Neuronal stem cell (in vitro differentiated cells): ENCODE data around the gene ABCF1.

Source experiments
- DNase-seq: peaks from one replicate; pipeline ENCODE4 v3.0.0-alpha.2; 2013; ENCODE audit warnings: low spot score
- H2AFZ ChIP-seq: one replicate; pipeline ENCODE4 v1.6.1; 2013; ENCODE audit warnings: mild to moderate bottlenecking, low read length, inconsistent platforms
- H2AK5ac ChIP-seq: 2 replicates; pipeline ENCODE4 v1.6.1; 2013; ENCODE audit warnings: low read depth, mild to moderate bottlenecking, inconsistent platforms, low read length, moderate library complexity, mixed read lengths
- H2BK120ac ChIP-seq: 2 replicates; pipeline ENCODE4 v1.6.1; 2013; ENCODE audit warnings: low read depth, mild to moderate bottlenecking, inconsistent platforms, low read length, moderate library complexity, mixed read lengths
- H2BK12ac ChIP-seq: one replicate; pipeline ENCODE4 v1.6.1; 2013; ENCODE audit warnings: low read length, inconsistent platforms
- H2BK15ac ChIP-seq: 2 replicates; pipeline ENCODE4 v1.6.1; 2013; ENCODE audit warnings: mild to moderate bottlenecking, low read length, inconsistent platforms, mixed read lengths
- H2BK5ac ChIP-seq: one replicate; pipeline ENCODE4 v1.6.1; 2013; ENCODE audit warnings: inconsistent platforms, mild to moderate bottlenecking, low read length, moderate library complexity
- H3K14ac ChIP-seq: one replicate; pipeline ENCODE4 v1.6.1; 2013; ENCODE audit warnings: low read length, inconsistent platforms
- H3K18ac ChIP-seq: 2 replicates; pipeline ENCODE4 v1.6.1; 2013; ENCODE audit warnings: low read length, inconsistent platforms
- H3K23ac ChIP-seq: 2 replicates; pipeline ENCODE4 v1.6.1; 2013; ENCODE audit warnings: low read depth, mild to moderate bottlenecking, mixed read lengths, low read length, inconsistent platforms; ENCODE audit not compliant: poor library complexity
- H3K27ac ChIP-seq: replicated peaks from 3 replicates; pipeline ENCODE4 v1.5.1; 2013; ENCODE audit warnings: low read length, inconsistent platforms
- H3K27me3 ChIP-seq, 3 experiments: 2 replicates each; pipeline ENCODE4 v1.6.1; 2013; ENCODE audit warnings: low read length in 3 of 3, mild to moderate bottlenecking in 2 of 3, inconsistent platforms in 1 of 3, low read depth in 1 of 3, mixed read lengths in 1 of 3, moderate library complexity in 1 of 3; ENCODE audit not compliant: control insufficient read depth in 3 of 3, insufficient read depth in 3 of 3
- H3K36me3 ChIP-seq, 2 donors: replicated peaks in 1 of 2; 2 replicates each; pipeline ENCODE4 v1.6.1; 2013; ENCODE audit warnings: low read length in 2 of 2; ENCODE audit not compliant: control insufficient read depth in 2 of 2, insufficient read depth in 2 of 2
- H3K4ac ChIP-seq: 2 replicates; pipeline ENCODE4 v1.6.1; 2013; ENCODE audit warnings: inconsistent platforms, mild to moderate bottlenecking, low read length, moderate library complexity
- H3K4me1 ChIP-seq, 2 donors: 1 replicate in 1 of 2; 2 replicates in 1 of 2; pipeline ENCODE4 v1.6.1; 2013; ENCODE audit warnings: low read length in 2 of 2, low read depth in 1 of 2; ENCODE audit not compliant: control insufficient read depth in 2 of 2, insufficient read depth in 1 of 2
- H3K4me2 ChIP-seq: one replicate; pipeline ENCODE4 v1.6.1; 2013; ENCODE audit warnings: mild to moderate bottlenecking, low read length, inconsistent platforms; ENCODE audit not compliant: insufficient read depth, poor library complexity, severe bottlenecking
- H3K4me3 ChIP-seq, 2 donors: 2 replicates each; pipeline ENCODE4 v1.5.1; 2013; ENCODE audit warnings: low read length in 2 of 2, mild to moderate bottlenecking in 2 of 2, inconsistent platforms in 1 of 2, moderate library complexity in 1 of 2
- H3K79me1 ChIP-seq: one replicate; pipeline ENCODE4 v1.6.1; 2013; ENCODE audit warnings: low read depth, mild to moderate bottlenecking, inconsistent platforms, low read length, moderate library complexity
- H3K9ac ChIP-seq: one replicate; pipeline ENCODE4 v1.6.1; 2013; ENCODE audit warnings: mild to moderate bottlenecking, low read depth, low read length, inconsistent platforms; ENCODE audit not compliant: poor library complexity
- H3K9me3 ChIP-seq, 2 donors: replicated peaks in 1 of 2; 2 replicates each; pipeline versions ENCODE3 to v1.6.1; 2013; ENCODE audit warnings: low read length in 2 of 2, mild to moderate bottlenecking in 2 of 2, inconsistent platforms in 1 of 2, low read depth in 1 of 2, mixed read lengths in 1 of 2, moderate library complexity in 1 of 2; ENCODE audit not compliant: control insufficient read depth in 2 of 2, insufficient read depth in 1 of 2
- H4K8ac ChIP-seq: one replicate; pipeline ENCODE4 v1.6.1; 2013; ENCODE audit warnings: low read depth, mild to moderate bottlenecking, inconsistent platforms, low read length, moderate library complexity
- H4K91ac ChIP-seq: one replicate; pipeline ENCODE4 v1.6.1; 2013; ENCODE audit warnings: low read length, low read depth, mild to moderate bottlenecking, inconsistent platforms; ENCODE audit not compliant: poor library complexity
- WGBS, 2 donors: extraction: QIAGEN DNeasy Blood & Tissue Kit; methylation state at CpG; one replicate each; pipeline ENCODE4 v1.1.7; 2013; ENCODE audit warnings: missing lambda C conversion rate in 2 of 2, mixed read lengths in 1 of 2; ENCODE audit not compliant: insufficient read length in 2 of 2, insufficient replicate concordance in 1 of 2; ENCODE audit errors: extremely low coverage in 2 of 2; 5-methylcytosine and 5-hydroxymethylcytosine counted together

ABCF1 gene

DNA sequence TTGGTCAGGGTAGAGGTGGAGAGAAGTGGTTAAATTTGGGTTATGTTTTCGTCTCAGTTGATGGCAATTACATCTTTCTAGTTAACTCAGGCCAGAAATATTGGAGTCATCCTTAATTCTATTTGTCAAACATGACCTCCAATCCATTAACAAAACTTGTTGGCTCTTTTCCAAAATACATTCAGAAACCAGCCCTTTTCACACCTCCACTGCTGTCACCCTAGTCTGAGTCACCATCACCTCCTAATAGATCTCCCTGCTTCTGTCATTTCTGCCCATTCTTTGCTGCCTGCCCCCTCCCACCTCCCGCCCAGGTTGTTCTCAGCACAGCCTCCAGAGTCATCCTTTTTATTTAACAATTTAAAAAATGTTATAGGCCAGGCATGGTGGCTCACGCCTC lies 3.0 kb upstream of the ABCF1 start:
- WGBS, 2 donors = no CpG with 5 or more reads among the region's 3 CpGs
- H2BK120ac ChIP-seq = no peak overlapping the region
- H3K4me3 ChIP-seq = no peak overlapping the region
- no peak overlapping the region for H2BK15ac ChIP-seq
- no peak overlapping the region for H3K18ac ChIP-seq
- H3K36me3 ChIP-seq = peaks cover 0 to 19% of the 10 kb centered on the region in 2 donors
- no peak for DNase-seq
- H2BK12ac ChIP-seq = no peak overlapping the region
- no peaks in the 10 kb centered on the region for H3K9me3 ChIP-seq
- no peak overlapping the region for H2AK5ac ChIP-seq
- no peak overlapping the region for H2AFZ ChIP-seq
- H3K14ac ChIP-seq = no peak overlapping the region
- H3K4ac ChIP-seq = no peak overlapping the region
- H4K8ac ChIP-seq = no peak overlapping the region
- no peak overlapping the region for H3K23ac ChIP-seq
- no peak overlapping the region for H4K91ac ChIP-seq
- no peak overlapping the region for H3K9ac ChIP-seq
- H3K27me3 ChIP-seq = peaks cover 0 to 2% (median 0%) of the 10 kb centered on the region in 3 experiments
- H3K4me2 ChIP-seq = no peak overlapping the region
- H3K4me1 ChIP-seq = peaks cover 5 to 8% of the 10 kb centered on the region in 2 donors
- H2BK5ac ChIP-seq = no peak overlapping the region
- H3K27ac ChIP-seq = no peak overlapping the region
- H3K79me1 ChIP-seq = peaks cover 2% of the 10 kb centered on the region

- H3K4me2 ChIP-seq = no peak overlapping the region
- no peak overlapping the region for H3K27ac ChIP-seq
- no peak for DNase-seq
- H2AK5ac ChIP-seq = no peak overlapping the region
- H3K4ac ChIP-seq = no peak overlapping the region
- H3K27me3 ChIP-seq = peaks cover 0 to 2% (median 0%) of the 10 kb centered on the region in 3 experiments
- WGBS, 2 donors = no CpG with 5 or more reads among the region's 1 CpG
- no peak overlapping the region for H3K18ac ChIP-seq
- H2BK120ac ChIP-seq = no peak overlapping the region
- H2AFZ ChIP-seq = peak overlapping the region; percentile 93
- no peaks in the 10 kb centered on the region for H3K9me3 ChIP-seq
- H4K91ac ChIP-seq = no peak overlapping the region
- no peak overlapping the region for H4K8ac ChIP-seq
- H3K4me3 ChIP-seq = peak overlapping the region in 1 of 2 donors; percentile 63
- H3K14ac ChIP-seq = no peak overlapping the region
- H2BK5ac ChIP-seq = no peak overlapping the region
- H3K36me3 ChIP-seq = peaks cover 3 to 28% of the 10 kb centered on the region in 2 donors
- H3K79me1 ChIP-seq = peaks cover 2% of the 10 kb centered on the region
- no peak overlapping the region for H2BK15ac ChIP-seq
- no peak overlapping the region for H3K9ac ChIP-seq
- H3K4me1 ChIP-seq = peaks cover 5 to 8% of the 10 kb centered on the region in 2 donors
- H3K23ac ChIP-seq = no peak overlapping the region
- no peak overlapping the region for H2BK12ac ChIP-seq
Observed at GRCh38 chr6:30570263-30570662, 979 bp upstream of the ABCF1 start.

DNA sequence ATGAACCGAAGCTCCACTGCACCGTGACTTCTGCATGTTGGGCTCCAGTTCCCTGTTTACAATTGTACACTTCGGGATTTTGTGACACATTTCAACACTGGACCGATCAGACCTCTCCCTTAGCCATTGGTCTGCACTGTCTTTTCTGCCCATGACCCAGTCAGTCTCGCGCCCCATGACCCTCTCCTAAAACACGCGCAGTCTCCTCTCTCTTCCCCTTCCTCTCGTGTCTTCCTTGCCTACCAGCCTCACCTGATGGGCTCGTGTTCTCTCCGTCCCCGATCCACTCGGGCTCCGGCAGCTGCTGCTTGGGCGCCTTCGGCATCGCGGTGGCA lies 535 bp upstream of the ABCF1 start:
- peak overlapping the region; percentile 63 to 76 for H3K4me3 ChIP-seq
- H4K8ac ChIP-seq = no peak overlapping the region
- H3K14ac ChIP-seq = no peak overlapping the region
- H2AK5ac ChIP-seq = no peak overlapping the region
- H2BK15ac ChIP-seq = no peak overlapping the region
- peaks cover 0 to 2% (median 0%) of the 10 kb centered on the region in 3 experiments for H3K27me3 ChIP-seq
- H3K9ac ChIP-seq = peak overlapping the region; percentile 83
- whole genome bisulfite sequencing, 2 donors = no CpG with 5 or more reads among the region's 18 CpGs
- no peaks in the 10 kb centered on the region for H3K9me3 ChIP-seq
- H3K18ac ChIP-seq = no peak overlapping the region
- peak overlapping the region; percentile 99 for H3K23ac ChIP-seq
- no peak overlapping the region for H3K4ac ChIP-seq
- no peak overlapping the region for H3K27ac ChIP-seq
- H3K79me1 ChIP-seq = peaks cover 2% of the 10 kb centered on the region
- H2AFZ ChIP-seq = peak overlapping the region; percentile 93
- H2BK5ac ChIP-seq = no peak overlapping the region
- no peak for DNase-seq
- H3K4me2 ChIP-seq = peak overlapping the region; percentile 85
- H3K4me1 ChIP-seq = peaks cover 5 to 8% of the 10 kb centered on the region in 2 donors
- no peak overlapping the region for H2BK12ac ChIP-seq
- H2BK120ac ChIP-seq = no peak overlapping the region
- peaks cover 3 to 33% of the 10 kb centered on the region in 2 donors for H3K36me3 ChIP-seq
- no peak overlapping the region for H4K91ac ChIP-seq

- no peak overlapping the region for H3K27ac ChIP-seq
- no peak overlapping the region for H3K23ac ChIP-seq
- H2AFZ ChIP-seq = peak overlapping the region; percentile 93
- H3K4me1 ChIP-seq = peaks cover 5 to 8% of the 10 kb centered on the region in 2 donors
- H3K27me3 ChIP-seq = peaks cover 0 to 2% (median 0%) of the 10 kb centered on the region in 3 experiments
- H3K9me3 ChIP-seq = no peaks in the 10 kb centered on the region
- no peak overlapping the region for H3K4ac ChIP-seq
- no peak for DNase-seq
- H3K4me2 ChIP-seq = peak overlapping the region; percentile 93
- peak overlapping the region; percentile 73 for H2BK5ac ChIP-seq
- H2BK12ac ChIP-seq = no peak overlapping the region
- no peak overlapping the region for H2BK15ac ChIP-seq
- no peak overlapping the region for H4K91ac ChIP-seq
- no CpG with 5 or more reads among the region's 8 CpGs for WGBS, 2 donors
- peak overlapping the region; percentile 74 for H3K9ac ChIP-seq
- H3K36me3 ChIP-seq = peaks cover 5 to 41% of the 10 kb centered on the region in 2 donors
- no peak overlapping the region for H3K14ac ChIP-seq
- H3K79me1 ChIP-seq = peaks cover 3% of the 10 kb centered on the region
- no peak overlapping the region for H2BK120ac ChIP-seq
- H4K8ac ChIP-seq = no peak overlapping the region
- peak overlapping the region; percentile 63 to 87 for H3K4me3 ChIP-seq
- H2AK5ac ChIP-seq = no peak overlapping the region
- H3K18ac ChIP-seq = no peak overlapping the region
Observed at GRCh38 chr6:30571762-30572082, 480 bp downstream of the ABCF1 start.
